ENCODE measurements around the gene HTATIP2.
"Not testable (repeated sequence)": the region's sequence is repeated elsewhere in the genome, so short reads cannot be mapped to it uniquely, and the experiment has no call there.

HTATIP2 gene

GRCh38 chr11:20363500-20364340 is at the start of gene HTATIP2:
TSS of gene HTATIP2 (plus strand) at chr11:20363714. CDS start at chr11:20364238, 524 bp downstream.
- DNase-seq, result peak; percentile 49

- no peak for DNase-seq
Observed at GRCh38 chr11:20315800-20316199, 47.7 kb upstream of the HTATIP2 start.

GRCh38 chr11:20321177-20321576 is 42.3 kb upstream of the HTATIP2 start:
- DNase-seq, result no peak

- no peak for DNase-seq
Observed at GRCh38 chr11:20327377-20327935, 36.1 kb upstream of the HTATIP2 start.

- DNase-seq, result no peak
Observed at GRCh38 chr11:20336056-20336455, 27.5 kb upstream of the HTATIP2 start.

GRCh38 chr11:20337526-20338154 is 25.9 kb upstream of the HTATIP2 start:
- peak; percentile 41 for DNase-seq

GRCh38 chr11:20342347-20343141 is 21.0 kb upstream of the HTATIP2 start:
- no peak for DNase-seq

GRCh38 chr11:20351136-20351535 is 12.4 kb upstream of the HTATIP2 start:
- DNase-seq, result no peak

- no peak for DNase-seq
Observed at GRCh38 chr11:20351751-20352262, 11.7 kb upstream of the HTATIP2 start.

GRCh38 chr11:20353829-20354434 is 9.6 kb upstream of the HTATIP2 start:
- DNase-seq, result peak; percentile 36

GRCh38 chr11:20355221-20356219 is 8.0 kb upstream of the HTATIP2 start:
- DNase-seq, result no peak

- DNase-seq, result no peak
Observed at GRCh38 chr11:20357150-20357549, 6.4 kb upstream of the HTATIP2 start.

- DNase-seq, result no peak
Observed at GRCh38 chr11:20360650-20361049, 2.9 kb upstream of the HTATIP2 start.

GRCh38 chr11:20362481-20362880 is 1.0 kb upstream of the HTATIP2 start:
- no peak for DNase-seq

- no peak for DNase-seq
Observed at GRCh38 chr11:20363149-20363499, 390 bp upstream of the HTATIP2 start.

- DNase-seq, result no peak
Observed at GRCh38 chr11:20364341-20364792, 853 bp downstream of the HTATIP2 start.

- not testable (repeated sequence) for DNase-seq
Observed at GRCh38 chr11:20365465-20365864, 2.0 kb downstream of the HTATIP2 start.

- no peak for DNase-seq
Observed at GRCh38 chr11:20367313-20367948, 3.9 kb downstream of the HTATIP2 start.

GRCh38 chr11:20368438-20368837 is 4.9 kb downstream of the HTATIP2 start:
- DNase-seq, result no peak

GRCh38 chr11:20369826-20370225 is 6.3 kb downstream of the HTATIP2 start:
- no peak for DNase-seq
